Measurements from ENCODE around the gene AHCYL2. TPM values are rescaled to one million over a fixed set of nuclear protein-coding genes. Genes with fewer than 3 reads are reported as not detected.
"Not testable (repeated sequence)": the region's sequence is repeated elsewhere in the genome, so short reads cannot be mapped to it uniquely, and the experiment has no call there.

Gene AHCYL2
- total RNA-seq, 1 donor from 2014 or later: 29.5 TPM

- no peak for DNase-seq
Measured at GRCh38 chr7:129354428-129355157, 129.8 kb downstream of the AHCYL2 start.

DNA sequence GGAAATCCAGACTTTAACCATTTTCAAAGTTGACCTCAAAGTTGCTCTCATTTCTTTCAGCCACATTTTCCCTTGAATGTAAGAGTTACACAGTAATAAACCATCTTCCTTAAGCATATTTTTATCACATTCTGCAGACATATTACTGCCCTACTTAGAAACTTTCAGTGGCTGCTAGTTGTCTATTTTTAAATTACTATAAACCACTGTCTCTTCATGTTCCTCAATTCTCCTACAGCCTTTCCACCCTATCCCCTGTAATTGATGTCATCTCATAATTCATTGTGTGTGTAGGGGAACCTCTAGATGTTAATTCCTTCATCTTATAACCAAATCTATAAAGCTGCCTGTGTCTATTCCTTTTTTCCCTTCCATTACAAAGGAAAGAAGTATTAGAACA, 131.3 kb downstream of the AHCYL2 start:
- DNase-seq: no peak

DNA sequence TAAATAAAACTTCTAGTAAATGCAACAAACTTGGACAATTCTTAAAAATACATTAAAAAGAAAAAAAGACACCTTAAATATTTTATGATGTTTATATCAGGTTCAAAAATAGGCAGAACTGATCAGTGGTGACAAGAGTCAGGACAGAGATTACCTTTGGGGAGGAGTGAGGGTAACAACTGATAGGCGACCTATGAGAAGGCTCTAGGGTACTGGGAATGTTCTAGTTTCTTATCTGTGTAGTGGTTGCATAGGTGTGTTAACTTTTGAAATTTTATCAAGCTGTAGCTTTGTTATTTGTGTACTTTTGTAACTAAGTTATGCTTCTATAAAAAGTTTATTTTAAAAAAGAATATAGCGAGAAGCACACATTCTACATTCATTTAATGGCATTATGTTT, 134.3 kb downstream of the AHCYL2 start:
- no peak for DNase-seq

GRCh38 chr7:129359638-129360037, 134.8 kb downstream of the AHCYL2 start:
- no peak for DNase-seq

DNA sequence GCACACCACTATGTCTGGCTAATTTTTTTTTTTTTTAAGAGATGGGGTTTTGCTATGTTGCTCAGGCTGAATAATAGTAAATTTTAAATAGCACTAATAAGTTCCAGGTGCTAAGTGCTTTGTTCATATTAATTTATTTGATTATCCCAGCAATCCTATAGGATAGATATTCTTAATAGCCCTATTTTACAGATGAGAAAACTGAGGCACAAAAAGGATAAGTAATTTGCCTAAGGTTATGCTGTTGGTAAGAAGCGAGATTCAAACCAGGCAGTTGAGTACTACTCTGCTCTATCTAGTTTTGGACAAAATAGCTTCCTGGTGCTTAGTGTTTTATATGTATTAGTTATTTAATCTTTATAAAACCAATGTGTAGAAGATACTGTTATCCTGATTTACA, 136.9 kb downstream of the AHCYL2 start:
- no peak for DNase-seq

GRCh38 chr7:129362496-129362895, 137.7 kb downstream of the AHCYL2 start:
- DNase-seq: no peak

- no peak for DNase-seq
Measured at GRCh38 chr7:129367349-129367699, 142.5 kb downstream of the AHCYL2 start.

DNA sequence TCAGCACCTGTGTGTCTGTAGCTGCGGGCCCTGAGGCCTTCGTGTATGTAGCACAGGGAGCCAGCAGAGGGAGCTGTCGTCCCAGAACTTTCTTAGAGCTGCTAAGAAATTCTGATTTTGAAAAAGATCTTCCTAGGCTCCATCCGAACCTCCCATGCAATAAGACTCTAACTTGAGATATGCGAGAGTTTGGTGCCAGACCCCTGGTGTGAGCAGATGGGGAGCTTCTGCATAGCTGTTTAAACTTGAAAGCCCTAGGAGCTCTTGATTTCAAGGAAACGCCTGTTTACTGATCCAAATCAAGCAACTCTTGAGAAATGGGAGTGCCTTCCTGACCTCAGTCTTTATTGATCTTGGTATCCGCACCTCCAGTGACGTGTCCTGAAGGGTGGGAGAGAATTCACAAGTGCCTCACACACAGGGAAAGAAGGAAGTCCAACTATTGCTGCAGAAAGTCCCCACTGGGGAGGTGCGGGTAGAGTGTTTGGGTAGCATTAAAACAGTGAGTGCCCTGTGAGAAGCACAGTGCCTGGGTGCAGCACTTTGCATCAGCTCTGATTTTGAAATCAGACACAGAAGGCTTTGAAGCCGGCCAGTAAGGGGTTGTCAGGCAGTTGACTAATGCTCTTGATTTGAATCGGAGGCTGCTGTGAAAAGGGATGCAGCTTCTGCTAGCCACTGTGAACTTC, 143.0 kb downstream of the AHCYL2 start:
- peak; percentile 91 for DNase-seq

DNA sequence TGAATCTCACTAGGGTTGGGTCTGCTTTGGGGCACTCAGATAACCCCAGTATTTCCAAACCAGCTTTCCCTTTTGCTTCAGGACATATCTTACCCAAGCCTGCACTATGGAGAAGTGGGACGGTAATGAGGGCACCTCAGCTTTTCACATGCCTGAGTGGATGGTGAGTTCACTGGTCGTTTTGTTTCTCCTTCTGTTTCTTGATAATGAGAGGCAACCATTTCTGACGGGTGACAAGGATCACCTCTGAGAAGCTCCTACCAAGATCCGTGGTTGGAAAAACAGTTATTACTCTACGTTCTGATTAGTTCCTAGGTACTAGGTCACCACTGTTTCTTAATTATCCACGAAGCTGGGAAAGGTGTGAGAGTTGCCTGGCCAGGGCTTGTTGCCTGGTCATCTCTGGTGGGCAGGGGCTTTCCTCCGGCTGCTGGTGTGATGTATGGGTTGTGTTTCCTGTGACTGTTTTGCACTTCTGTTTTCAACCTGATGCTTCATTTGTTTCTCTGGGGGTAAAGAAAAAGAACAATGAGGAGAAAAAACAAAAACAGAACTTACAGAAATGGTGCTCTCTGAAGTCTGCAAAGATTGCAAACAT, 143.7 kb downstream of the AHCYL2 start:
- DNase-seq: no peak

GRCh38 chr7:129369447-129369846, 144.6 kb downstream of the AHCYL2 start:
- DNase-seq: not testable (repeated sequence)

DNA sequence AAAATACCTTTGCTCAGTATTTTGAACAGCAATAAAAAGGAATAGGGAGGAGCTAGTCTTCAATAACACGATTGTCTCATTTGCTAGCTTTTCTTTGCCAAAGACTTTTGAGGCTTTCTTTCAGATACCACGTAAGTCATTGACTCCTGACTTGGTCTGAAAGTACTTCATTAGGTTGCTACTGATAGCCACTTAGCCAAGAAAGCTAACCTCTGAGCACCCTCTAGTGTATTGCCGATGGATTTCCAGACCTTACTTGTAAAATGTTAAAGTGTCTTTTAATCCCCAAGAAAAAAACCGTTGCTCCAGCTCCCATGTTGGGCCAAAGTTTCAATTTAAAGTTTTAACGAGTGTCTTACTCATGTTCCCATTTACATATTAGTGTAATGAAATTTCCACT, 146.0 kb downstream of the AHCYL2 start:
- no peak for DNase-seq

- DNase-seq: no peak
Measured at GRCh38 chr7:129371487-129371886, 146.7 kb downstream of the AHCYL2 start.

GRCh38 chr7:129373651-129374428, 149.0 kb downstream of the AHCYL2 start:
- DNase-seq: no peak

GRCh38 chr7:129375141-129375938, 150.5 kb downstream of the AHCYL2 start:
- DNase-seq: no peak

DNA sequence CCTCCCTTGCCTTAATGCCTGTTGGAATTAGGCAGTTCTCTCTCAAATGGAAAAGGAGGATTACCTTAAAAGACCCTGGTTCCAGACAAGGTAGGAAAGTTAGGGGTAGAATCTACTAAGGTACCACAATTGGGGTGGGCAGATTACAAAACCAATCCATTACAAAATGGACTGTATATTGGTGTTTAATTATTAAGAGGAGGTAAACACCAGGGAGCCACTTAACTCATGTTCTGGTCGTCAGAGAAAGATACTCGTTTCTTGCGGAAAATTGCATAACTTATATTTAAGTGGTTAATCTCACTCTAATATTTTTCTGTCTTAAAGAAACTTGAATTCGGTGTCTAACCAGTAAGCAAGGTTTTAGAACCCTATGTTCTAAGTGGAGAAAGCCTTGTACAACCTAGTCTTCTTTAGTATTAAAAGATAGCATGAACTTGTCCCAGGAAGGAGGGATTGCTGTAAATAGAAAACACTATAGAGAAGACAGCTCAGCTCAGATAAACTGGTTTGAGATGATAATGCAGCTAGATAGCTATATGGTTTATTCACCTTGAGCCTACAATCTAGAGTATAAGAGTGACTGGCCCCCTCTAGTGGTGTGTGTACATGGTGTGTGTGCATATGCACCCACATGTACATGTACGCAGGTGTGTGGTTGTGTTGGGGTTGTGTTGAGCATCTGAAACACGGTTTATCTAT, 151.4 kb downstream of the AHCYL2 start:
- DNase-seq: peak; percentile 36

DNA sequence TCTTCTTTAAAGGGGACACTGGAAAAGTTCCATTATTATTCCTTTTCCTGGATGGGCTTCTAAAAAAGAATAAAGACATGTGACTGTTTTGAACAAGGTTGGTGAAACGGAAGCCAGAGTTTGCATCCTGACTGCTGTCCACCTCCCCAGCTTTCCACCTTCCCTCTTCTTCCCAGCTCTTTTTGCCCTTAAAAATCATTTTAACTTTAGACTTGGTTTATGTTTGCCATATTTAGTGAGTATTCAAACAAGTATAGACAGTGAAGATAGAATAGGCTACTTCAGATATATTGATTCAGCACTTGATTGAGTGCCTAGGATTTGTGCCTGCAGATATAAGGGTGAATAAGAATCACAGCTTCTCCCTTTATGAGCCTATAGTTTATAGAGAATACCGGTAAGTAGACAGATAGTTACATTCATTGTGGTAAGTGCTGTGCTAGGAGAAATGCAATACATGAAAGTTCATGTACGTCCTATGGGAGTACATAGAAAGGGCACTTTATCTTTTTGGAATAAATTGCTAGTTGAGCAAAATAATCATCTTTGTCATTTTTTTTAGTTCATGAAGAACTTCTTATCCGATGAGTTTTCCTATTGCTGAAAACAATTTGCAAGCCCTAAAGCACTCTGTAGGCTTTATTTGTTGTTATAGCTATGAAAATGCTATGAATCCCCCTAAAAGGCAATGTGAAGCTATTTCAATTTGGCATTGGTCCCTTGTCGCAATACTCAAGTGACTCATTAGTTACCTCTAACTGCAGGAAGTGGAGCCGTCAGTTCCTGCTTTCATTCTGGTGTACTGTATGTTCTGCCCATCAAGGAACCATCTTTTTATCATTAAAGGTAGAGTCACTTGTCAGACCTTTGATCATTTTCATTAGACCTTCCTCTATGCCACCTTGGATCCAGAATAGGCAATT, 152.2 kb downstream of the AHCYL2 start:
- no peak for DNase-seq

DNA sequence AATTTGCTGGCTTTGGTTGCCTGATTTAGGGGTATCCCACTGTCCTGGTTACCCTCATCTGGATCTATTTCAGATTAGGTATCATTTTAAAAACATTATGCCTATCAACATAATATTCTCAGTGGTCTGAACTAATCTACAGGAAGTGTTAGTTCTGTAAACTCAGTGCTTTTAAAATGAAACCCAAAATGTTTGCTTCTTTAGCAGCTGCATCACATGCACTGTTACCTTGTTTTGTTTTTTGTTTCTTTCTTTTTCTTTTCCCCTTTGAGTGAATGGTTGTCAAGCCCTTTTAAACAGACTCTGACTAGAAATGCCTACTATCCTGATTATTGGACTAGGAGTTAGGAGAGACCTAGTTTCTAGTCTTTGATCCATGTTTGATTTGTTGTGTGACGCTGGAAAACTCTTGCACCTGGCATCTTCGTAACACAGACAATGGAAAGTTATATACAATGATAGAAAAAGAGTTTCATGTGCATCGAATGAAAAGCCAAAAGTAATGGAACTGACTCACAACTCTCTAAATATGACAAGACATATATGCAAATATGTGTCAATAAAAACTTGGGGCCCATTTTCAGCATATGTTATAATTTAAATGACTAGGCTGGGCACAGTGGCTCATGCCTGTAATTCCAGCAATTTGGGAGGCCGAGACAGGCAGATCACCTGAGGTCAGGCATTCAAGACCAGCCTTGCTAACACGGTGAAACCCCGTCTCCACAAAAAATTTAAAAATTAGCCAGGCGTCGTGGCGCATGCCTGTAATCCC, 157.1 kb downstream of the AHCYL2 start:
- no peak for DNase-seq

DNA sequence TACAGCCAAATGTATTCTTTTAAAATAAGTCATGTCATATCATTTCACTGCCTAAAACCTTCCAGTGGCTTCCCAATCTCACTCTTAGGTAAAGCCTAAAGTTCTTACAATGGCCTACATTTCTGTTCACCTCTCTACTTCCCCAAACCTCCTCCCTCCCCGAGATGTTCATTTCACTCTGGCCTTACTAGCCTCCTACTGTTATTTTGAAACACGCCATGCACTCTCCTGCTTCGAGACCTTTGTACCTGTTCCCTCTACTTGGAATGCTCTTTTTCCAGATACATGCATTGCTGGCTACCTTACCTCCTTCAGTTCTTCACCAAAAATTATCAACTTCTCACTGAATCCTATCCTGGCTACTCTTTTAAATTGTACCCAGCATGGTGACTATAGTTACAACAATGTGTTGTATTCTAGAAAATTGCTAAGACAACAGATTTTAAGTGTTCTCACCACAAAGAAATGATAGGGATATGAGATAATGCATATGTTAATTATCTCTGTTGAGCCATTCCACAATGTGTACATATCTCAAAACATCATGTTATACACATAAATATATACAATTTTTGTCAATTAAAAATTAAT, 158.8 kb downstream of the AHCYL2 start:
- DNase-seq: no peak

- DNase-seq: no peak
Measured at GRCh38 chr7:129385116-129385515, 160.3 kb downstream of the AHCYL2 start.

All from tongue (tissue), 2 donors.